Karpas-422 (cell line): ENCODE results near the gene PLD4. TPM values are rescaled to one million over a fixed set of nuclear protein-coding genes. Genes with fewer than 3 reads are reported as not detected.

ENCODE experiments used
- DNase-seq: peaks from one replicate; pipeline ENCODE4 v3.0.0-alpha.2; 2015
- H2AFZ ChIP-seq: fragments of 200-600 bp; sonication (generic); 2 replicates; pipeline ENCODE4 v1.6.1; 2014; ENCODE audit warnings: antibody characterized with exemption, low read length, mixed read lengths
- H3K27ac ChIP-seq: fragments of 200-600 bp; sonication (generic); 2 replicates; pipeline ENCODE4 v1.5.1; 2014; ENCODE audit warnings: mild to moderate bottlenecking, low read length, moderate library complexity
- H3K27me3 ChIP-seq: fragments of 200-600 bp; sonication (generic); 2 replicates; pipeline ENCODE4 v1.6.1; 2014; ENCODE audit warnings: low read length, mixed read lengths
- H3K36me3 ChIP-seq: fragments of 200-600 bp; sonication (generic); 2 replicates; pipeline ENCODE4 v1.6.1; 2014; ENCODE audit warnings: low read length, mixed read lengths; ENCODE audit not compliant: insufficient read depth
- H3K4me1 ChIP-seq: fragments of 200-600 bp; sonication (generic); 2 replicates; pipeline ENCODE4 v1.6.1; 2014; ENCODE audit warnings: mild to moderate bottlenecking, low read length, mixed read lengths
- H3K4me2 ChIP-seq: fragments of 200-600 bp; sonication (generic); 2 replicates; pipeline ENCODE4 v1.6.1; 2014; ENCODE audit warnings: low read length, low read depth, mild to moderate bottlenecking; ENCODE audit not compliant: poor library complexity, severe bottlenecking
- H3K4me3 ChIP-seq: fragments of 200-600 bp; sonication (generic); 2 replicates; pipeline ENCODE4 v1.5.1; 2014; ENCODE audit warnings: mild to moderate bottlenecking, antibody characterized with exemption, low read length, mixed read lengths
- H3K79me2 ChIP-seq: fragments of 200-600 bp; sonication (generic); 2 replicates; pipeline ENCODE4 v1.6.1; 2014; ENCODE audit warnings: mild to moderate bottlenecking, low read length, mixed read lengths
- H3K9ac ChIP-seq: fragments of 200-600 bp; sonication (generic); 2 replicates; pipeline ENCODE4 v1.6.0; 2014; ENCODE audit warnings: low read length
- H3K9me2 ChIP-seq: fragments of 200-600 bp; sonication (generic), shearing (Covaris generic); replicated peaks from 2 replicates; pipeline ENCODE4 v1.6.0; 2014; ENCODE audit warnings: mild to moderate bottlenecking, low read length, moderate library complexity; ENCODE audit not compliant: insufficient read depth
- H3K9me3 ChIP-seq: fragments of 300-700, 200-600 bp; sonication (generic); 2 replicates; pipeline ENCODE4 v1.6.1; 2014; ENCODE audit warnings: low read length, mixed read lengths
- H4K20me1 ChIP-seq: fragments of 200-600 bp; sonication (generic); 2 replicates; pipeline ENCODE4 v1.6.1; 2014; ENCODE audit warnings: mild to moderate bottlenecking, antibody characterized with exemption, low read length, low read depth; ENCODE audit not compliant: insufficient read depth
- total RNA-seq: library from RNA; depleted of rRNA; stranded (reverse); fragments of >200 nt; shearing (Covaris generic); gene quantifications from 2 replicates; pipeline ENCODE4 v1.2.3, GENCODE V29; 2014; ENCODE audit warnings: low replicate concordance

The PLD4 gene
- total RNA-seq, 1 experiment from 2014 or later: 146 TPM

GRCh38 chr14:104978746-104979691, 54.3 kb downstream of the PLD4 start:
- no peaks in the 10 kb centered on the region for H3K9me2 ChIP-seq
- H4K20me1 ChIP-seq: peaks cover 12% of the 10 kb centered on the region; the same call in 1 of the 2 replicates
- no peak overlapping the region for H3K27ac ChIP-seq
- peaks cover 15% of the 10 kb centered on the region for H3K4me1 ChIP-seq
- H3K36me3 ChIP-seq: no peaks in the 10 kb centered on the region
- no peaks in the 10 kb centered on the region for H3K27me3 ChIP-seq
- H2AFZ ChIP-seq: no peak overlapping the region
- H3K79me2 ChIP-seq: no peaks in the 10 kb centered on the region
- DNase-seq: no peak
- no peak overlapping the region for H3K9ac ChIP-seq
- H3K4me2 ChIP-seq: no peak overlapping the region
- no peak overlapping the region for H3K4me3 ChIP-seq
- H3K9me3 ChIP-seq: no peaks in the 10 kb centered on the region

- Histone ChIP-seq H3K4me2 (no peak overlapping the region), H3K27ac (no peak overlapping the region), H3K4me3 (no peak overlapping the region), H3K36me3 (no peaks in the 10 kb centered on the region), H3K79me2 (no peaks in the 10 kb centered on the region), H3K9me3 (no peaks in the 10 kb centered on the region), H4K20me1 (peaks cover 10% of the 10 kb centered on the region; the same call in 1 of the 2 replicates), H3K9ac (no peak overlapping the region), H2AFZ (no peak overlapping the region), H3K4me1 (peaks cover 15% of the 10 kb centered on the region), H3K27me3 (no peaks in the 10 kb centered on the region), H3K9me2 (no peaks in the 10 kb centered on the region)
- DNase-seq: no peak
Measured at GRCh38 chr14:104979758-104980610, 55.3 kb downstream of the PLD4 start.

- H3K9ac ChIP-seq: no peak overlapping the region
- no peaks in the 10 kb centered on the region for H3K9me2 ChIP-seq
- H3K79me2 ChIP-seq: no peaks in the 10 kb centered on the region
- no peak overlapping the region for H3K4me2 ChIP-seq
- peaks cover 16% of the 10 kb centered on the region for H3K4me1 ChIP-seq
- no peak overlapping the region for H3K27ac ChIP-seq
- no peaks in the 10 kb centered on the region for H3K9me3 ChIP-seq
- no peaks in the 10 kb centered on the region for H3K36me3 ChIP-seq
- no peaks in the 10 kb centered on the region for H3K27me3 ChIP-seq
- no peak for DNase-seq
- H3K4me3 ChIP-seq: no peak overlapping the region
- H4K20me1 ChIP-seq: peaks cover 5% of the 10 kb centered on the region; the same call in 1 of the 2 replicates
- H2AFZ ChIP-seq: no peak overlapping the region
Measured at GRCh38 chr14:104980611-104981531, 56.2 kb downstream of the PLD4 start.

GRCh38 chr14:104981699-104982541, 57.2 kb downstream of the PLD4 start:
- H3K4me2 ChIP-seq: no peak overlapping the region
- no peak overlapping the region for H2AFZ ChIP-seq
- no peaks in the 10 kb centered on the region for H3K36me3 ChIP-seq
- H3K79me2 ChIP-seq: no peaks in the 10 kb centered on the region
- peak overlapping the region; percentile 6 for H3K9ac ChIP-seq
- H3K4me3 ChIP-seq: no peak overlapping the region
- no peaks in the 10 kb centered on the region for H3K9me2 ChIP-seq
- no peak overlapping the region for H3K27ac ChIP-seq
- H3K9me3 ChIP-seq: no peaks in the 10 kb centered on the region
- peak; percentile 65 for DNase-seq
- peaks cover 22% of the 10 kb centered on the region for H3K4me1 ChIP-seq
- H4K20me1 ChIP-seq: peaks cover 10% of the 10 kb centered on the region; the same call in 1 of the 2 replicates
- no peaks in the 10 kb centered on the region for H3K27me3 ChIP-seq

GRCh38 chr14:104982548-104983230, 58.0 kb downstream of the PLD4 start:
- H3K9me2 ChIP-seq: no peaks in the 10 kb centered on the region
- no peak overlapping the region for H3K4me2 ChIP-seq
- peak overlapping the region; percentile 6 for H3K9ac ChIP-seq
- no peak overlapping the region for H2AFZ ChIP-seq
- no peaks in the 10 kb centered on the region for H3K9me3 ChIP-seq
- peaks cover 22% of the 10 kb centered on the region for H3K4me1 ChIP-seq
- no peaks in the 10 kb centered on the region for H3K79me2 ChIP-seq
- peaks cover 13% of the 10 kb centered on the region; the same call in 1 of the 2 replicates for H4K20me1 ChIP-seq
- H3K27ac ChIP-seq: no peak overlapping the region
- H3K36me3 ChIP-seq: no peaks in the 10 kb centered on the region
- no peaks in the 10 kb centered on the region for H3K27me3 ChIP-seq
- H3K4me3 ChIP-seq: no peak overlapping the region
- DNase-seq: no peak
